ENCODE measurements around the gene LCOR.

The LCOR gene

DNA sequence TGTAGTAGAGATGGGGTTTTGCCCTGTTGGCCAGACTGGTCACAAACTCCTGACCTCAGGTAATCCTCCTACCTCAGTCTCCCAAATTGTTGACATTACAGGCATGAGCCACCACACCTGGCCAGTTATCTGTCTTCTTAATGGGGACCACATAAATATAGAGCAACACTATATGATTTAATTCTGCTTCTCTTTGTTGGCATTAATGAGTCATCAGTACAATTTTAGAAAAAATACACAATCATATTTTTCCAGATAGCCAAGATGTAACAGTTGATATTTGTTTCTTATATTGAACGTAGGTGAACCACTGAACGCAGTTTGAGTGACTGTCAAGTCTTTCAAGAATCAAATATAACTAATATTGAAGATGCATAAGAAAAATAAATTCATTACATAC, 48.5 kb downstream of the LCOR start:
- H3K27ac ChIP-seq, result no peak overlapping the region
- no peaks in the 10 kb centered on the region for H3K27me3 ChIP-seq (ENCODE audit: insufficient read depth, low read depth)
- no peaks in the 10 kb centered on the region for H3K4me1 ChIP-seq (ENCODE audit: low read depth, poor library complexity, severe bottlenecking)
- no peak overlapping the region for H3K4me2 ChIP-seq
- H3K79me2 ChIP-seq (ENCODE audit: insufficient read depth, low read depth), result peaks cover 56% of the 10 kb centered on the region; the same call in 1 of the 2 replicates
- H4K20me1 ChIP-seq (ENCODE audit: insufficient read depth), result peaks cover 16% of the 10 kb centered on the region; the same call in 1 of the 2 replicates
- no peaks in the 10 kb centered on the region for H3K36me3 ChIP-seq (ENCODE audit: insufficient read depth)
- TF ChIP-seq, protein P1, sequence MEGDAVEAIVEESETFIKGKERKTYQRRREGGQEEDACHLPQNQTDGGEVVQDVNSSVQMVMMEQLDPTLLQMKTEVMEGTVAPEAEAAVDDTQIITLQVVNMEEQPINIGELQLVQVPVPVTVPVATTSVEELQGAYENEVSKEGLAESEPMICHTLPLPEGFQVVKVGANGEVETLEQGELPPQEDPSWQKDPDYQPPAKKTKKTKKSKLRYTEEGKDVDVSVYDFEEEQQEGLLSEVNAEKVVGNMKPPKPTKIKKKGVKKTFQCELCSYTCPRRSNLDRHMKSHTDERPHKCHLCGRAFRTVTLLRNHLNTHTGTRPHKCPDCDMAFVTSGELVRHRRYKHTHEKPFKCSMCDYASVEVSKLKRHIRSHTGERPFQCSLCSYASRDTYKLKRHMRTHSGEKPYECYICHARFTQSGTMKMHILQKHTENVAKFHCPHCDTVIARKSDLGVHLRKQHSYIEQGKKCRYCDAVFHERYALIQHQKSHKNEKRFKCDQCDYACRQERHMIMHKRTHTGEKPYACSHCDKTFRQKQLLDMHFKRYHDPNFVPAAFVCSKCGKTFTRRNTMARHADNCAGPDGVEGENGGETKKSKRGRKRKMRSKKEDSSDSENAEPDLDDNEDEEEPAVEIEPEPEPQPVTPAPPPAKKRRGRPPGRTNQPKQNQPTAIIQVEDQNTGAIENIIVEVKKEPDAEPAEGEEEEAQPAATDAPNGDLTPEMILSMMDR (conservative IDR thresholded peaks at IDR 0.05; ENCODE audit: low read depth, low read length), result no peak
- no peak overlapping the region for H2AFZ ChIP-seq (ENCODE audit: low read depth)
- no peak overlapping the region for H3K9ac ChIP-seq
- no peak overlapping the region for H3K4me3 ChIP-seq (IDR thresholded peaks at IDR 0.05; ENCODE audit: insufficient read depth, low read depth, low read length)

DNA sequence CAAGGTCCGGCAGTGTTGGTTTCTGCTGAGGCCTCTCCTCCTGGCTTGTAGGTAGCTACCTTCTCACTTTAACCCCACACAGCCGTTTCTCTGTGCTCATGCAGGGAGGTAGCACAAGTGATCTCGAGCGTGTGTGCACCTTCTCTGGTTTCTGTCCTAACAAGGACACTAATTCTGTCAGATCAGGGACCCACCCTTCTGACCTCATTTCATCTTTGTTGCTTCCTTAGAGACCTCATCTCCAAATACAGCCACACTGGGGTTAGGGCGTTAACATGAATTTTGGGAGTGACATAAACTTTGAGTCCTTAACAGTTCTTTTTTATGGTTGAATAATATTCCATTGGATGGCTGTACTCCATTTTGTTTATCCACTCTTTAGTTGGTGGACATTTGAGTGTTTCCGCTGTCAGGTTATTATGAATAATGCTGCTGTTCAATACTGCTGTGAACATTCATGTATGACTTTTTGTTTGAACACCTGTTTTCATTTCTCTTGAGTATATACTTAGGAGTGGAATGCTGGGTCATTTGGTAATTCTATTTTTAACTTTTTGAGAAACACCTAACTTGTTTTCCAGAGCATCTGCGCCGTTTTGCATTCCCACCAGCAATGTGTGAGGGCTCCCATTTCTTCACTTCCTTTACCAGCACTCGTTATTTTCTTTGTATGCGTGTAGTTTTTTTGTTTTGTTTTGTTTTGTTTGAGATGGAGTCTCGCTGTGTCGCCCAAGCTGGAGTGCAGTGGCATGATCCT, 57.5 kb downstream of the LCOR start:
- no peak overlapping the region for H3K9ac ChIP-seq
- peaks cover 58% of the 10 kb centered on the region; the same call in 1 of the 2 replicates for H3K79me2 ChIP-seq (ENCODE audit: insufficient read depth, low read depth)
- H3K27me3 ChIP-seq (ENCODE audit: insufficient read depth, low read depth), result no peaks in the 10 kb centered on the region
- no peak overlapping the region for H3K27ac ChIP-seq
- H4K20me1 ChIP-seq (ENCODE audit: insufficient read depth), result peaks cover 7% of the 10 kb centered on the region; the same call in 1 of the 2 replicates
- H2AFZ ChIP-seq (ENCODE audit: low read depth), result no peak overlapping the region
- H3K36me3 ChIP-seq (ENCODE audit: insufficient read depth), result no peaks in the 10 kb centered on the region
- no peak overlapping the region for H3K4me3 ChIP-seq (IDR thresholded peaks at IDR 0.05; ENCODE audit: insufficient read depth, low read depth, low read length)
- TF ChIP-seq, protein P1 (conservative IDR thresholded peaks at IDR 0.05; ENCODE audit: low read depth, low read length), result no peak
- H3K4me2 ChIP-seq, result no peak overlapping the region
- no peaks in the 10 kb centered on the region for H3K4me1 ChIP-seq (ENCODE audit: low read depth, poor library complexity, severe bottlenecking)

DNA sequence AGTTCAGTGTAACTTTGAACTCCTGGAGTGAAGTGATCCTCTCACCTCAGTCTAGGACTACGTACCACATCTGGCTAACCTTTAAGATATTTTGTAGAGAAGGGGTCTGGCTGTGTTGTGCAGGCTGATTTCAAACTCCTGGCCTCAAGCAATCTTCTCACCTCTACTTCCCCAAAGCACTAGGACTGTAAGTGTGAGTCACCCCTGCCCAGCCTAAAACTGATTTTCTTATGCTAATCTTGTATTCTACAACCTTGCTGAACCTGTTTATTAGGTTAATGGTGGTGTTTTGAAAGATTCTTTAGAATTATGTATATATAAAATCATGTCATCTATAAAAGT, 58.0 kb downstream of the LCOR start:
- no peaks in the 10 kb centered on the region for H3K4me1 ChIP-seq (ENCODE audit: low read depth, poor library complexity, severe bottlenecking)
- no peak overlapping the region for H3K9ac ChIP-seq
- no peak overlapping the region for H2AFZ ChIP-seq (ENCODE audit: low read depth)
- no peaks in the 10 kb centered on the region for H3K36me3 ChIP-seq (ENCODE audit: insufficient read depth)
- H3K27me3 ChIP-seq (ENCODE audit: insufficient read depth, low read depth), result no peaks in the 10 kb centered on the region
- no peak overlapping the region for H3K4me3 ChIP-seq (IDR thresholded peaks at IDR 0.05; ENCODE audit: insufficient read depth, low read depth, low read length)
- peaks cover 53% of the 10 kb centered on the region; the same call in 1 of the 2 replicates for H3K79me2 ChIP-seq (ENCODE audit: insufficient read depth, low read depth)
- no peak overlapping the region for H3K4me2 ChIP-seq
- H4K20me1 ChIP-seq (ENCODE audit: insufficient read depth), result peaks cover 3% of the 10 kb centered on the region; the same call in 1 of the 2 replicates
- H3K27ac ChIP-seq, result no peak overlapping the region
- TF ChIP-seq, protein P1 (conservative IDR thresholded peaks at IDR 0.05; ENCODE audit: low read depth, low read length), result no peak

DNA sequence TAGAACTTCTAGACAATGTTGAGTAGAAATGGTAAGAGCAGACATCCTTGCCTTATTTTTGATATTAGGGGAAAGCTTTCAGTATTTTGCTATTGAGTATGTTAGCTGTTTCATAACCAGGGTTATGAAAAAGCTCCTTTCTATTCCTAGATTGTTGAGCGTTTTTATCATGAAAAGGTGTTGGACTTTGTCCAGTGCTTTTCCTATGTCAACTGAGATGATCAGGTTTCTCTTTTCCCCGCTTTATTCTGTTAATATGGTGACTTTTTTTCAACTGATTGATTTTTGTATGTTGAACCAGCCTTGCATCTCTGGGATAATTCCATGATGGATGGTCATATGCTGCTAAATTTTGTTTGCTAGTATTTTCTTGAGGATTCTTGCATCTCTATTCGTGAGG, 58.5 kb downstream of the LCOR start:
- Histone ChIP-seq H3K4me1 (ENCODE audit: low read depth, poor library complexity, severe bottlenecking) (no peaks in the 10 kb centered on the region), H3K27me3 (ENCODE audit: insufficient read depth, low read depth) (no peaks in the 10 kb centered on the region), H3K9ac (no peak overlapping the region), H3K4me3 (IDR thresholded peaks at IDR 0.05; ENCODE audit: insufficient read depth, low read depth, low read length) (no peak overlapping the region), H3K27ac (no peak overlapping the region), H3K79me2 (ENCODE audit: insufficient read depth, low read depth) (peaks cover 49% of the 10 kb centered on the region; the same call in 1 of the 2 replicates), H4K20me1 (ENCODE audit: insufficient read depth) (peaks cover 3% of the 10 kb centered on the region; the same call in 1 of the 2 replicates), H3K36me3 (ENCODE audit: insufficient read depth) (no peaks in the 10 kb centered on the region), H3K4me2 (no peak overlapping the region), H2AFZ (ENCODE audit: low read depth) (no peak overlapping the region)
- TF ChIP-seq, protein P1 (conservative IDR thresholded peaks at IDR 0.05; ENCODE audit: low read depth, low read length), result no peak
